Vagina (tissue), 2 donors: ENCODE data around the gene CYREN.

Experiments used
- CTCF ChIP-seq, 3 experiments: fragments of 450-650 bp in 2 of 3; fragments of 200-600 bp in 1 of 3; sonication (generic) in 1 of 3; IDR thresholded peaks; one replicate each; pipeline ENCODE4 v1.5.1; 2017 to 2019; ENCODE audit warnings: antibody characterized with exemption in 3 of 3, mild to moderate bottlenecking in 2 of 3, moderate library complexity in 2 of 3
- POLR2A ChIP-seq, 2 donors: fragments of 450-650 bp; IDR thresholded peaks; one replicate each; pipeline ENCODE4 v1.6.1; 2017; ENCODE audit warnings: antibody characterized with exemption in 2 of 2, mild to moderate bottlenecking in 2 of 2, moderate library complexity in 2 of 2

- TF ChIP-seq POLR2A (IDR thresholded peaks at IDR 0.05) (no peak), CTCF (IDR thresholded peaks at IDR 0.05) (no peak)
These were observed 41.6 kb downstream of the CYREN start for GRCh38 chr7:135128931-135129330.
